CD14-positive monocyte (primary cell): Measurements from ENCODE around the gene FOXQ1. TPM values are rescaled to one million over a fixed set of nuclear protein-coding genes. Genes with fewer than 3 reads are reported as not detected.

Experiments
- DNase-seq, 3 donors: peaks; one replicate each; pipeline ENCODE4 v3.0.0-alpha.2; 2011 to 2022
- H2AFZ ChIP-seq: 2 replicates; pipeline ENCODE4 v1.6.0; 2012; ENCODE audit warnings: mild to moderate bottlenecking, low read depth, low read length, inconsistent platforms; ENCODE audit not compliant: insufficient read depth, poor library complexity, severe bottlenecking
- H3K27ac ChIP-seq, 2 donors: 1 replicate in 1 of 2; 2 replicates in 1 of 2; pipeline ENCODE4 v1.5.1; 2012 to 2013; ENCODE audit warnings: low read length in 2 of 2, control low read depth in 1 of 2, inconsistent platforms in 1 of 2, low read depth in 1 of 2, mild to moderate bottlenecking in 1 of 2
- H3K27me3 ChIP-seq, 2 donors: one replicate each; pipeline versions ENCODE4 v1.6.0 to v1.6.1; 2011 to 2013; ENCODE audit warnings: low read length in 2 of 2; ENCODE audit not compliant: control insufficient read depth in 2 of 2, insufficient read depth in 2 of 2
- H3K36me3 ChIP-seq, 2 donors: replicated peaks in 1 of 2; 1 replicate in 1 of 2; 2 replicates in 1 of 2; pipeline versions ENCODE4 v1.5.1 to v1.6.1; 2012 to 2013; ENCODE audit warnings: low read length in 2 of 2, control low read depth in 1 of 2, inconsistent platforms in 1 of 2, mild to moderate bottlenecking in 1 of 2; ENCODE audit not compliant: insufficient read depth in 2 of 2, control insufficient read depth in 1 of 2
- H3K4me1 ChIP-seq, 2 donors: 1 replicate in 1 of 2; 2 replicates in 1 of 2; pipeline versions ENCODE4 v1.5.1 to v1.6.1; 2012 to 2013; ENCODE audit warnings: low read length in 2 of 2, control low read depth in 1 of 2, inconsistent platforms in 1 of 2, mild to moderate bottlenecking in 1 of 2, moderate library complexity in 1 of 2; ENCODE audit not compliant: insufficient read depth in 2 of 2, control insufficient read depth in 1 of 2
- H3K4me2 ChIP-seq: replicated peaks from 2 replicates; pipeline ENCODE3; 2012; ENCODE audit warnings: low read length, moderate library complexity, mild to moderate bottlenecking; ENCODE audit not compliant: poor library complexity, severe bottlenecking; ENCODE audit errors: extremely low read depth
- H3K4me3 ChIP-seq, 3 experiments: fragments of 200-600 bp in 1 of 3; sonication (generic) in 1 of 3; replicated peaks in 1 of 3; 1 replicate in 2 of 3; 2 replicates in 1 of 3; pipeline ENCODE4 v1.5.1; 2011 to 2013; ENCODE audit warnings: low read length in 3 of 3, mild to moderate bottlenecking in 3 of 3, control low read depth in 2 of 3, low read depth in 2 of 3, inconsistent platforms in 1 of 3, moderate library complexity in 1 of 3
- H3K79me2 ChIP-seq: 2 replicates; pipeline ENCODE4 v1.6.0; 2012; ENCODE audit warnings: mild to moderate bottlenecking, control low read depth, inconsistent platforms, low read length, moderate library complexity; ENCODE audit not compliant: insufficient read depth
- H3K9ac ChIP-seq: 2 replicates; pipeline ENCODE4 v1.6.0; 2017; ENCODE audit warnings: low read length, mild to moderate bottlenecking; ENCODE audit not compliant: insufficient read depth, poor library complexity, severe bottlenecking
- H3K9me3 ChIP-seq, 2 donors: replicated peaks in 1 of 2; 1 replicate in 1 of 2; 2 replicates in 1 of 2; pipeline versions ENCODE4 v1.5.1 to v1.6.1; 2012 to 2013; ENCODE audit warnings: low read length in 2 of 2, control low read depth in 1 of 2; ENCODE audit not compliant: control insufficient read depth in 1 of 2, insufficient read depth in 1 of 2
- H4K20me1 ChIP-seq: 2 replicates; pipeline ENCODE4 v1.6.0; 2012; ENCODE audit warnings: mild to moderate bottlenecking, low read length, control low read depth, moderate library complexity; ENCODE audit not compliant: insufficient read depth
- H3K27ac Mint-ChIP-seq, 7 donors: one replicate each; pipeline ENCODE4 v1.8.0; 2020; ENCODE audit warnings: mild to moderate bottlenecking in 7 of 7, mixed read lengths in 7 of 7, moderate library complexity in 6 of 7, inconsistent platforms in 2 of 7
- H3K27me3 Mint-ChIP-seq, 3 donors: one replicate each; pipeline ENCODE4 v1.8.0; 2021 to 2022; ENCODE audit warnings: low read depth in 3 of 3, mild to moderate bottlenecking in 3 of 3, mixed read lengths in 3 of 3, moderate library complexity in 3 of 3, inconsistent platforms in 1 of 3
- H3K36me3 Mint-ChIP-seq, 2 donors: one replicate each; pipeline ENCODE4 v1.8.0; 2020; ENCODE audit warnings: mixed read lengths in 2 of 2, inconsistent platforms in 1 of 2, mild to moderate bottlenecking in 1 of 2
- H3K4me1 Mint-ChIP-seq: one replicate; pipeline ENCODE4 v1.8.0; 2020; ENCODE audit warnings: mild to moderate bottlenecking, mixed read lengths
- H3K4me3 Mint-ChIP-seq, 2 donors: one replicate each; pipeline ENCODE4 v1.8.0; 2020; ENCODE audit warnings: mild to moderate bottlenecking in 2 of 2, mixed read lengths in 2 of 2, moderate library complexity in 1 of 2
- H3K9me3 Mint-ChIP-seq, 7 donors: one replicate each; pipeline ENCODE4 v1.8.0; 2020 to 2022; ENCODE audit warnings: mixed read lengths in 7 of 7, mild to moderate bottlenecking in 6 of 7, moderate library complexity in 6 of 7, inconsistent platforms in 2 of 7
- CTCF ChIP-seq: fragments of 200-600 bp; IDR thresholded peaks from one replicate; pipeline ENCODE4 v1.8.0; 2022; ENCODE audit warnings: antibody characterized with exemption, mild to moderate bottlenecking
- WGBS: methylation state at CpG from one replicate; pipeline ENCODE4 v1.1.5; 2013; ENCODE audit warnings: missing lambda C conversion rate; ENCODE audit not compliant: insufficient coverage; 5-methylcytosine and 5-hydroxymethylcytosine counted together
- intact Hi-C, 2 donors: fragments of 100-400 bp; cut with micrococcal nuclease; formaldehyde crosslinking; loops; one replicate each; pipeline versions ENCODE4 v1.15.0 to v1.15.1; 2023
- polyA plus RNA-seq, 3 donors: library from polyadenylated mRNA; depleted of rRNA in 1 of 3; unstranded in 2 of 3; stranded (reverse) in 1 of 3; fragments of 300-500 nt in 2 of 3; fragments of >200 nt in 1 of 3; fragmentation: Illumina TruSeq in 2 of 3; gene quantifications; 1 replicate in 2 of 3; 2 replicates in 1 of 3; pipeline ENCODE4 v1.2.3, GENCODE V29; 2012 to 2021

FOXQ1 gene
- polyA plus RNA-seq, 3 donors = 0.11 TPM; not detected in 2

- H3K4me3 Mint-ChIP-seq = no peak overlapping the region
- Histone ChIP-seq H2AFZ (no peak overlapping the region), H3K4me1 (peaks cover 0 to 3% of the 10 kb centered on the region in 2 donors), H4K20me1 (no peaks in the 10 kb centered on the region), H3K79me2 (no peaks in the 10 kb centered on the region), H3K36me3 (no peaks in the 10 kb centered on the region), H3K27ac (no peak overlapping the region), H3K9ac (no peak overlapping the region), H3K27me3 (peaks cover 5 to 8% of the 10 kb centered on the region in 2 donors), H3K9me3 (peaks cover 0 to 10% of the 10 kb centered on the region in 2 donors), H3K4me2 (no peak overlapping the region), H3K4me3 (no peak overlapping the region)
- WGBS = no CpG with 5 or more reads among the region's 4 CpGs
- intact Hi-C loops = no loop called here
- H3K4me1 Mint-ChIP-seq = peaks cover 6% of the 10 kb centered on the region
- no peak for TF ChIP-seq CTCF
- no peak overlapping the region for H3K27ac Mint-ChIP-seq
- H3K9me3 Mint-ChIP-seq = peaks cover 5 to 12% (median 8%) of the 10 kb centered on the region in 7 donors
- DNase-seq = no peak
- H3K27me3 Mint-ChIP-seq = peaks cover 21 to 32% (median 30%) of the 10 kb centered on the region in 3 donors
- H3K36me3 Mint-ChIP-seq = no peaks in the 10 kb centered on the region
Observed at GRCh38 chr6:1321738-1322137, 9.8 kb downstream of the FOXQ1 start.

- Histone ChIP-seq H3K36me3 (no peaks in the 10 kb centered on the region), H4K20me1 (no peaks in the 10 kb centered on the region), H3K4me3 (no peak overlapping the region), H3K27me3 (peaks cover 8 to 9% of the 10 kb centered on the region in 2 donors), H3K27ac (no peak overlapping the region), H3K4me1 (peaks cover 0 to 3% of the 10 kb centered on the region in 2 donors), H2AFZ (no peak overlapping the region), H3K4me2 (no peak overlapping the region), H3K9me3 (peaks cover 0 to 10% of the 10 kb centered on the region in 2 donors), H3K9ac (no peak overlapping the region), H3K79me2 (no peaks in the 10 kb centered on the region)
- H3K4me1 Mint-ChIP-seq = peaks cover 6% of the 10 kb centered on the region
- no peak for TF ChIP-seq CTCF
- DNase-seq = no peak
- 81% methylated on average over 3 of the region's 3 CpGs for WGBS
- H3K36me3 Mint-ChIP-seq = no peaks in the 10 kb centered on the region
- intact Hi-C loops = no loop called here
- H3K4me3 Mint-ChIP-seq = no peak overlapping the region
- H3K9me3 Mint-ChIP-seq = peaks cover 5 to 16% (median 8%) of the 10 kb centered on the region in 7 donors
- peaks cover 23 to 36% (median 34%) of the 10 kb centered on the region in 3 donors for H3K27me3 Mint-ChIP-seq
- no peak overlapping the region for H3K27ac Mint-ChIP-seq
Observed at GRCh38 chr6:1322156-1322555, 10.3 kb downstream of the FOXQ1 start.
